GM18517 (cell line): ENCODE results near the gene BTBD10.

Experiments used
- ATAC-seq: cut with Tn5 transposase; IDR thresholded peaks from one replicate; pipeline ENCODE4 v1.9.1; 2021; ENCODE audit warnings: mild to moderate bottlenecking, moderate library complexity; ENCODE audit not compliant: unreplicated experiment

Gene BTBD10

GRCh38 chr11:13341026-13341425 lies 122.0 kb downstream of the BTBD10 start:
- no peak for ATAC-seq

- no peak for ATAC-seq
These were observed 123.5 kb downstream of the BTBD10 start for GRCh38 chr11:13339195-13340153.

- ATAC-seq, result no peak
These were observed 124.5 kb downstream of the BTBD10 start for GRCh38 chr11:13338427-13339069.

- no peak for ATAC-seq
These were observed 125.0 kb downstream of the BTBD10 start for GRCh38 chr11:13338019-13338426.
